Middle frontal gyrus (tissue), 1 donor: Measurements from ENCODE around the gene WASF2.
"Not testable (repeated sequence)": the region's sequence is repeated elsewhere in the genome, so short reads cannot be mapped to it uniquely, and the experiment has no call there.

Experiments
- DNase-seq: peaks from one replicate; pipeline ENCODE4 v3.0.0-alpha.2; 2015; ENCODE audit warnings: low spot score; ENCODE audit errors: extremely low spot score

Gene WASF2

DNA sequence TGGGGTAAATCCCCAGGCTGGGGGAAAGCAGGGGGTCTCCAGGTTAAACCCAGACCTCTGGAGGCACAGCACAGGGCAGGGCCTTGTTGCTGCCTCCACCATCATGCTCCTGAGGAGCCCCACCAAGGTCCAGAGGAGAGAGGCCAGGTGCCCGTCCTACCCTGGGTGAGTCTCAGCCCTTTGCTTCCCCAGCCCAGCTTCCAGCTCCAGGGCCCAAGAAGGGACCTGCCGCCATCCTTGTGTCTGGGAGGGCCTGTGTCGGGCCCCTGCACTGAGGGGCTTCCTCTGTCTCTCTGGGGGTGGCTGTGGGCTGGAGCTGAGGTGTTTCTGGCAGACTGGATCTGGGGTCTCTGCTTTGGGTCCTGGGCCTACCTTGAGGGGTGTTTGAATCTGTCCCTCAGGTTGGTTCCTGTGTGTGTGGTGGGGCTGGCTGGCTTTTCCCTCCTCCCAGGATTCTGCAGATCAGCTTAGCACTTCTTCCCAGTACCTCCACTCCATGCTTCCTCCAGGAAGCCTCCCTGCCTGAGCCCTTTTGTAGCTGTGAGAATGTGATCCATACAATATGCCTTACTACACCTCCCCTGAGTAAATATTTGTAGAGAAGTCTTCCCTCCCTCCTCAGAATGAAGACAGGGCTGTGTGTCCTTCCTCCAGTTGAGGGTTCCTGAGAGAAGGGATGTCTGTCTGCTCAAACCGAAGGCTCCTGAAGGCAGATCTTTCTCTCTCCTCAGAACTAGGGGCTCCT lies 91.4 kb downstream of the WASF2 start:
- no peak for DNase-seq

DNA sequence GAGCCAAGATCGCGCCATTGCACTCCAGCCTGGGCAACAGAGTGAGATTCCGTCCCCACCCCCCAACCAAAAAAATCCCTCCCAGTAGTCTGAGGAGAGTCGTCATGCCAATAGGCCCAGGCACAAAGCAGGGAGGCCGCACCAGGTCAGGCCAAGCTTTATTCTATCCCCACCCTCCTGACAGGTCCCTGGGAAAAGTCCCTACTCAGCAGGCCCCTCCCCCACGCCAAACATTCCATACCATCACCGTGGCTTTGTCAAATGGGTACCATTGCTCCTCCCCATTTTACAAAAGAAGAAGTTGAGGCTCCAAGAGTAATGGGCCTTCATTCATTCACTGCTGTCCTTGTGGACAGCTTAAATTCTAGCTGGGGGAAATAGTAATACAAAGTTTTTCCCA lies 92.2 kb downstream of the WASF2 start:
- no peak for DNase-seq

DNA sequence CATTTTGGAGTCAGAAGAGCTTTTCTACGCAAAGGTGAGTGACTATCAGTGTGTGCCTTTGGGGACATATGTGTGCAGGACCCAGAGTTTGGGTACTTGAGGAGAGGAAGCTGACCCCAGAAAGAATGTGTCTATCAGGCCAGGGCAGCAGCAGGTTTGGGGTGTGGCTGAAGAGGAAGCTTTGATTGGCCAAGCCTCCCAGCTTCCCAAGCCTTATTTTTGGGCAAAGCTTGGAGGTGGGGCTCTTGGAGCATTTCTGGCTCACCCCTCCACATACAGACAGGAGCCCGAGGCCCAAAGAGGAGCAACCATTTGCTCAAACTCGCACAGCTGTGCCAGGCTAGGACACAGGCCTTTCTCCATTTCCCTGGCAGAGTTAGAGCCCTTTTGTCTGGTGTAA lies 92.9 kb downstream of the WASF2 start:
- no peak for DNase-seq

DNA sequence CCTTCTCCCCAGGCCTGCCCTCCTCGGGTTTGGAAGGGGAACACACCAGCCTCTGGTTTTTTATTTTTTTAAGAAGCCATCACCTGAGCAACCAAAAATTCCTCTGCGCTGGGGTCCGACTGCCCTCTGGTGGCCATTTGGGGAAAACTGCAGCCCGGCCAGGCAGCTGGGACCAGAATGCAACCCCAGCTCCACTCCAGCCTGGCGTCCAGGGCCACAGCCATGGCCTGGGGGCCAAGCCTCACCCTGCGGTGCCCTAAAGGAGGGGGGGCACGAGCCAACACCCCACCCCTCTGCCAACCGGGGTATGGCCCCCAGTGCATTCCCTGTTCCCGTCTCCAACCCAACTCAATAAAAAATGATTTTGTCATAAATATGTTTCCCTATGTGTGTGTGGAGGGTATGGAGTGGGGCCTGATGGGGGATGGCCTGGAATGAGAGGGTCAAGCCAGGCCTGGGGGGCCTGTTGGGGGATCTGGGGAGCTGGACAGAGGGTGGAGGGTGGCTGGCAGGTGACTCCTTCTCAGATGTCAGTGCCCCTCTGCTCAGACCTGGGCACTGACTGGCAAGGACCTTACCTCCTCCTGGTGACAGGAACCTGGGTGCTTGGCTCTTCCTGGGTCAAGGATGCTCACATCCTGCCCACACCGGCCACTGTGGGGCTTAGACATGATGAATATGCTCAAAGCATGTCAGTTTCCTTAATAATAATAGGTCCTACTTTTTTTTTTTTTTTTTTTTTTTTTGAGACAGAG lies 94.3 kb downstream of the WASF2 start:
- peak; percentile 33 for DNase-seq

DNA sequence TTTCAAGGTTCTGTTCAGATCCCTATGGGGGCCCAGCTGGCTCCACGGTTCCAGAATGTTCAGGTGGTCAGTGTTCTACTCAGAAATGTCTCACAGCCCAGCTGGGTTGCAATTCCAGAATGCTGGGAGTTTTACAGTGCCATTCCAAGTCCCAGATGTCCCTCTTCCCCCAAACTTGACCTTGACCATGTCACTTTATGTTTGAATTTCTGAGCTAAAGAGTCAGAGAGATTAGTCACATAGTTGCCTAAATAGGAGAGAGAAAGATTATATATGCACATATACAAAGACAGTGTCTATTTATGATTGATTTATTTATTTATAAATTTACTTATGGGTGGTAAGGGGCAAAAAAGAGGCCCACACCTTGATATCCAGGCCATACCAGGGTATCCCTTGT lies 95.0 kb downstream of the WASF2 start:
- no peak for DNase-seq

DNA sequence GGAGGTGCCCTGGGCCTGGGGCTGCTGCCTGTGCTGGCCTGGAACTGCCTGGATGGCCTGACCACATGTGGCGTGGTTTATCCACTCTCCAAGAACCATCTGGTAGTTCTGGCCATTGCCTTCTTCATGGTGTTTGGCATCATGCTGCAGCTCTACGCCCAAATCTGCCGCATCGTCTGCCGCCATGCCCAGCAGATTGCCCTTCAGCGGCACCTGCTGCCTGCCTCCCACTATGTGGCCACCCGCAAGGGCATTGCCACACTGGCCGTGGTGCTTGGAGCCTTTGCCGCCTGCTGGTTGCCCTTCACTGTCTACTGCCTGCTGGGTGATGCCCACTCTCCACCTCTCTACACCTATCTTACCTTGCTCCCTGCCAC lies 95.7 kb downstream of the WASF2 start:
- no peak for DNase-seq

DNA sequence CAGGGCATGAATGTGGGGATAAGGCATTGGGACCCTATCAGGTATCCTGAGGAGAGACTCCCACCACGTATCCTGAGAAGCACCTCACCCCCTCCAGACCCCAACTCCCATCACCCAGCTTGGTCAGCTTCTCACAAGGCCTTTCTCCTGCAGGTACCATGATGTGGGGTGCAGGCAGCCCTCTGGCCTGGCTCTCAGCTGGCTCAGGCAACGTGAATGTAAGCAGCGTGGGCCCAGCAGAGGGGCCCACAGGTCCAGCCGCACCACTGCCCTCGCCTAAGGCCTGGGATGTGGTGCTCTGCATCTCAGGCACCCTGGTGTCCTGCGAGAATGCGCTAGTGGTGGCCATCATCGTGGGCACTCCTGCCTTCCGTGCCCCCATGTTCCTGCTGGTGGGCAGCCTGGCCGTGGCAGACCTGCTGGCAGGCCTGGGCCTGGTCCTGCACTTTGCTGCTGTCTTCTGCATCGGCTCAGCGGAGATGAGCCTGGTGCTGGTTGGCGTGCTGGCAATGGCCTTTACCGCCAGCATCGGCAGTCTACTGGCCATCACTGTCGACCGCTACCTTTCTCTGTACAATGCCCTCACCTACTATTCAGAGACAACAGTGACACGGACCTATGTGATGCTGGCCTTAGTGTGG lies 96.2 kb downstream of the WASF2 start:
- no peak for DNase-seq

DNA sequence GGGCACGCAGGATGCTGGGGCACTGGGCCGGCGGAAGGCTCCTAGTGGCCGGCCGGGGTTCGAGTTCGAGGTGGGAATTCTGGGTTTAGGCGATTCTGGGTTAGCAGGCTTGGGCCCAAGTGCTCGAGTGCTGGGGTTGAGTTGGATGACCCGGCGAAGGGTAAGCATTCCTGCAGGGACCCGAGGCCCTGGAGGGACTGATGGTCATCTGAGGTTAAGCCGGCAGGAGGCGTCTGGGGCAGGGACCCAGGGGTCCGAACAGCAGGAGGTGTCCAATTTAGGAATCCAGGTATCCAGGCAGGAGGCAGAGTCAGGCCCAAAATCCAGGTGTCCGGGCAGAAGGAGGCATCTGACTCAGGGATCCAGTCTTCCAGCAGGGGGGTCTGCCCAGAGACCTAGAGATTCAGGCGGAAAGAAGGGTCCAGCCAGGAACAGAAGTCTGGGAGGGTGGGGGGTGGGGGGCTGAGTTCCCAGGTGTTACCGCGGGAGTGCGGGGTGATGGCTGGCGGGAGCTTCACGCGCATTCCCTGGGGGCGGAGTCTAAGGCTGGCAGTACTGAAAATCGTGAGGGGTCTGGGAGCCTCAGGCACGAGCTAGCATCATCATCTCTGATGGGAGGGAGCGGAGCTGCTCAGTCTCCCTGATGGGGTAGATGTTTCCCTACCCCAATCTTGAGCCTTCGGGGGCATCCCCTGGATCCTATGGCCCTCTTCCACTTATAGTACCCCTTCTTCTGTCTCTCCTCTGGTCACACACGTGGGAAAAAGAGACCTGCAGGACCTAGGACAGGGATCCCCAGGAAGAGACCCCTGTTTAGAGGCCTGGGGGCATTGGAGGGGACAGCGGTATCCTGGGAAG lies 97.0 kb downstream of the WASF2 start:
- DNase-seq, result no peak

DNA sequence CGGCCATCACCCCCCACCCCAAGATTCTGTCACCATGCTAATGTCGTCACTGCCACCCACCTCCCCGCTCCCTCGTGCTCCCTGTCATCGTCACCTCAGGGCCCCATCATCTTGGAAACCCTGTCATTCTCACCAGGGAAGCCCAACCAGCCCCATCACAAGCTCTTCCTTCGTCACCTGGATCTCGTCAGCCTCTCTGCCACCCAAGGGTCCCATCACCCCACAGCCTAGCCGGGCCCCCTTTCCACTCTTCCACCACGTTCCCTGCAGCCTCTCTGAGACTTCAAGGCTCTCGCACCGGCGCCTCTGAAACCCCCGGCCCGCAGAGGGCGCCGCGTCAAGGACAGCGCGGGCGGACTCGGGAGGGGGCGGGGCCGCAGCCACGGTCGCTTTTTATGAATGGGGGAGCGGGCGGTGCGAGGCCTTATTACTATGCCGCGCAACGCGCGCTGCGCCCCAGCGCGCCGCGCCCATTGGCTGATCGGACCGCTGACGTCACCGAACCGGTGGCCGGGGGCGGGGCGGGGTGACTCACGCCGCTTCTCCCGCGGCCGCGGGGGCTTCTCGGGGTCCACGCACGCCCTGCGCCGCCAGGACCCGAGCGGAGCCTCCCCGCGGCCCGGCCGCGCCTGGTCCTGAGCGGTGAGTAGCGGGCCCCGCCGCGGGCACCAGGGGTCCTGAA lies 97.7 kb downstream of the WASF2 start, which contains the start of gene GPR3:
TSS of gene GPR3 (plus strand) at position 527 of the 682 bp plus-strand sequence. CDS start 1,177 bp downstream, outside the sequence.
- DNase-seq, result peak; percentile 81

DNA sequence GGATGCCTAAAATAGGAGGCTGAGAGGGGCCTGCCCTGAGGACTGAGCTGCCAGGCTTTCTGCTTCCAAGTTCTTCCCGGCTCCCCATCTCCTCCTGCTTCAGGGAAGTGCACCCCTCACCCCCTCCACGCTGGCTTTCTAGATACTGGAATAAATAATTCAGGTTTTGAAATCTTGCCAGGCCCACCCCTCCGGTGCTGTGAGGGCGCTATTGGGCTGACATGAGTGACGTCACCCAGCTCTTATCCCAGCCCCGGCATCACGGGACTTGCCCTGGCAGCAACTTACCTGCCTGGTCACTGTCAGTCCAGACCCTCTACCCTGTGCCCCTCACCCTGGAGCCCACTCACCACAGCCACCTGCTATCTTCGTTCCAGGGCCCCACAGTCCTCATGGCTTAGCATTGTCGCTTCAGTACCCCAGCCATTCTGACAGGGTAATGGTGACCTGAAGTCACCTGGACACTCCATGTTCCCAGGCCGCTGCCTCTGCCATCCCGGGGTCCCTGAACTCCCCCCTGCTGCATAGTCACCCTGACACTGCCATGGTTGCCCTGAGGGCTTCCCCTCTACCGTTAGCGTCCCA lies 98.4 kb downstream of the WASF2 start:
- peak; percentile 31 for DNase-seq

DNA sequence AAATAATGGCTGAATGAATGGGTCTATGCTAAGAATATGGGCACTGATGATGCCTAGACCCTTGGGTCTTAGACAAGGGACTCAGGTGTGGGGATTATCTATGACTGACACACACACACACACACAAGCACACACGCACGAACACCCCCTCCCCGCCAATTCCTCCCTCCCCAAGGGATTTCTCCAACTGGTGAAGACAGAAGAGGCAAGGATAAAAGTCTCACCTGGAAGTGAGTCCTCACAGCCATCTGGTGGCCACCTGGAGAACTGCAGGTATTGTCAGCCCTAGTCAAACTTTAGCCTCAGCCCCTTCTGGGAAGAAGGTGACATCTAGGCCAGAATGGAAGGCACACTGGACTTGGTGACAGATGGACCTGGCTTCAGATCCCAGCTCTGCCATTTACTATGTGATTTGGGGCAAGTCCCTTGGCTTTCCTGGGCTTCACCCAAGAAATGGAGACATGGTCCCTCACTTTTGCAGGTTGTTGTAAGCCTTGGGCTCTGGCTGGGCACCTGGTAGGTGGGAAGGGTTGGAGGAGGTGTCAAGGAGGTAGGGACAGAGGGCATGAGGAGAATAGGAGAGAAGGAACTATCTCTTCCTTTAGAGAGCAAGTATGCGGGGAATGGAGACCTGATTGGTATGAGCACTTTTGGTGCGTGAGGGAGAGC lies 101.5 kb downstream of the WASF2 start:
- no peak for DNase-seq

DNA sequence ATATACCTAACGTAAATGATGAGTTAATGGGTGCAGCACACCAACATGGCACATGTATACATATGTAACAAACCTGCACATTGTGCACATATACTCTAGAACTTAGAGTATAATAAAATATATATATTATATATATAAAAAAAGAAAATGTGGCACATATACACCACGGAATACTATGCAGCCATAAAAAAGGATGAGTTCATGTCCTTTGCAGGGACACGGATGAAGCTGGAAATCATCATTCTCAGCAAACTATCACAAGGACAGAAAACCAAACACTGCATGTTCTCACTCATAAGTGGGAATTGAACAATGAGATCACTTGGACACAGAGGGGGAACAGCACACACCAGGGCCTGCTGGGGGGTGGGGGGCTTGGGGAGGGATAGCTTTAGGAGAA lies 105.2 kb downstream of the WASF2 start:
- DNase-seq, result not testable (repeated sequence)

DNA sequence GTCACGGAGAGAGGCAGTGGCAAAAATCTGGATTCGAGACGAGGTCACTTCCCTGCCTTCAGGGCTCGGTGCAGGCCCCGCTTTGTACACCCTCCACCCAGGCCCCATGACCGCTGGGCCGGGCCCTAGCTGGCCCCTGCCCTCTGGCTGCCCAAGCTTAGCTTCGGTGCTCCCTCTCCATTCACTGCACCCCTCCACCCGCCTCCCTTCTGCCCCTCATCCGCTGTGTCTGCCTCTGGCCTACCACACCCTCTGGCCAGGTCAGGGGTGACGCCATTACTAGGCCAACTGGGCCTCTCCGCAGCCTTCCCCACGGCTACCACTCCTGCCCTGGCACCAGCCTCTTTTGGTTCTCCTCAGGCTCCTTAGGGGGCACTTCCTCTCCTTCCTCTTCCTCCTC lies 106.3 kb downstream of the WASF2 start:
- no peak for DNase-seq

DNA sequence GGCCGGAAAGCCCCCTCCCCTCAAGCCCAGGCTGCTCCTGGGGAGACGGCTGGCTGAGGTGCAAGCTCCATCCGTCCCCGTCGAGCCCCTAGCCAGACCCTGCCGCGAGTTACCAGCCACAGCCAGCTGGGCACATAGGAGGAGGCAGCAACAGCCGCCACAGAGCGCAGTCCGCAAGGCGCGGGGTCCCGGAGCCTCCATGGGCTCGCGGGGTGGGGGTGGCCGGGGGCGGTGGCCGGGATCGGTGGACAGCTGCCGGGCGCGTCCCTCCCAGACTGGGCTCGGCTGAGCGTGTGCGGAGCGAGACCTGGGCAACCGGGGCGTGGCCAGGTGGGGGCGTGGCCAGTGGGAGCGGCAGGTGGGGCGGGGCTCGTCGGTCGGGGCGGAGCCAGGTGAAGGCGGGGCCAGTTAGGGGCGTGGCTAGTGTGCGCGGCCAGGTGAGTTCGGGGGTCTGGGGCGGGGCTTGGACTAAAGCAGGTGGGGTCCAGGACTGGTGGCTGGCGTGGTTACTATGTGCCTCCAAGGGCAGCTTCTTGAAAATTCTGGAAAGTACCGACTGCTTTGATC lies 106.8 kb downstream of the WASF2 start, which contains the start of gene CD164L2:
TSS of gene CD164L2 (minus strand) at position 295 of the 567 bp plus-strand sequence. CDS start at position 201, 94 bp downstream.
- no peak for DNase-seq

DNA sequence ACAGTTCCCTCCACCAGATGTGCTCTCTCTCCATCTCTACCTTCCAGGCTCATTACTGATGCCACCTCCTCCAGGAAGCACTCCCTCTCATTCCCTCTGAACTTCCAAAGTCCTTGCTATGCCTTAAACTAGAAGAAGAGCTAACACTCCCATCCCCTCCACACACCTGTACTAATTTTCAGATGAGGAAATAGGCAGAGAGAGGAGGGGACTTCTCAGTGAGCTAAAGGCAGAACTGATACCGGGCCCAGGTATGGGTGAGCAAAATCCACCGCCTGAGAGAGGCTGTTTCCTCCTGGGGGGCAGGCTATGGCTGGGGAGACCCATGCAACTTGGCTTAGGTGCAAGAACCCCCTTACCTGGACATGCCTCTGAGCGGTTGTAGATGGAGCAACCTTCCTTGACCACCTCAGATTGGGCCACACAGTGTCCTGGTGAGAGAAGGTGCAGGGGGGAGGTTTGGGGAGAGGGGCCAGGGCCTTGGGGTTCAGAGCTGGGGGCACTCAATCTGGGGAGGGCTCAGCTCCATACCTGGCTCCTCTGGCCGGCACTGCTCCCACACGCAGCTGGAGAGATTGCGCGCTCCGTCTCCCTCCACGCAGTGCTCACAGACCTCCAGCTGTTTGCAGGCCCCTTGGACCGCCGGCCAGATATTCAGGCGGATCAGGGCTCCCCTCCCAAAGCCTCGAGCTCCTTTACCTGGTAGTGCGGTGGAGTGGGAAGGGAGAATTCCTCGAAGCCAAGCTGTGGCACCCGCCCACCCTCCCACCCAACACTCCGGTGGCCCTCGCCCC lies 107.8 kb downstream of the WASF2 start:
- no peak for DNase-seq

DNA sequence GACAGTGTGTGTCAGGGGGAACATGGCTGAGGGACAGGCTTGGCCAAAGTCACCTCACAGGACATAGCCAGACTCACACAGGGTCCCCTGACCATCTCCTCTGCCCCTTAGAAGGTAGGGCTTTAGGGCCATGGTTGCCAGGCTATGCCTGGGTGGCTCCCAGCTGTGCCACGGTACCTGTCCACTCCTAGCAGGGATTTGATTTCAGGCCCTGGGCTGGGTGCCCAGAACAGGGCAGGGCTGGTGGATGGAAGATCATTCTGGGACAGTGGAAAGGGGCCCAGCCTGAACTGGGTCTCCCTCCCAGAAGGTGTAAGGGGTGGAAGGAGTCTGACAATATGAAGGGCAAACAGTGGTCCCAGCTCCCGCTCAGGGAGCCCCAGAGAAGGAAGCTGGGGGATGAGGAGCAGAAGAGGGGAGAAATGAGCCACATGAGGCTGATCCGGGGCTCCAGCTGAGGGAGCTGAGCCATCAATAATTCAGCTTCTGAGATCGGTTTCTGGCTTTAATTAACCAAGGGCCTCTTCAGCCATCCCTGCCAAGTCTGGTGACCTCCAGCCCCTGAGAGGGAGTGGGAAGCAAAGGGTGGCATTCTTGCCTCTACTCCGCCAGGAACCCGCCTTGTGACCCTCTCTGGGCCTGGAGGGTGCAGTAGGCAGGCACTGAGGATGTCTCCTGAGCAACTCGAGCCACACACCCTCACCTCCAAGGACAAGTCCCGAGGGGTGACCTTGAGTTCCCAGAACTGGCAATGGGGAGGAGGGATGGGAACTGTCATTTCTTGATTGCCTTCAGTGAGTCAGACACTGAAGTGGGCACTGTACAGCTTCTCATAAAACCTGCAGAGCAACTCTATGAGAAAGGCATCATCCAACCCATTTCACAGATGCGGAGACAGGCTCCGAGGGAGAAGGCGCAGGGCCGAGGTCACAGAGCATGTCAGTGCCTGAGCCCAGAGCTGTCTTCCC lies 108.9 kb downstream of the WASF2 start:
- DNase-seq, result no peak

DNA sequence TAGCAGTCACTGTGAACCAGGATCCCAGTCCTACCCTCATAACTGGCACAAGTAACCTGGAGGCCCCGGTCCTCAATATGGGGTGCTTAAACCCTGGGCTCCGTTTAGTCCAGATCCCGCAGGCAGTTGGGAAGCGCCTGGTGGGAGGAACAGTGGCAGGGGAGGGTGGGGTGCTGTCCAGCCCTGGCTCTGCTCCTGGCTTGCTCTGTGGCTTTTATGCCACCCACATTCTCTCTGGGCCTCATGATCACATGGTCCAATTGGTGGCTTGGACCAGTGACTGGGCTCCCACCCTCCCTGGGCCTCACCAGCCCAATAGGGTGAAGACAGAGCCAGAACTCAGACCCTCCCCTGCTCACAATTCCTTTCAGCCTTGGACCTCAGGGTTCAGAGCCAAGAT lies 109.7 kb downstream of the WASF2 start:
- DNase-seq, result no peak
